Neural progenitor cell (in vitro differentiated cells): ENCODE data around the gene LIMK1. TPM values are rescaled to one million over a fixed set of nuclear protein-coding genes. Genes with fewer than 3 reads are reported as not detected.

Experiments
- DNase-seq: peaks from one replicate; pipeline ENCODE4 v3.0.0-alpha.2; 2016; ENCODE audit warnings: low spot score
- H2AFZ ChIP-seq: fragments of 200-600 bp; sonication (generic); replicated peaks from 2 replicates; pipeline ENCODE4 v1.6.1; 2016; ENCODE audit warnings: antibody characterized with exemption
- H3F3A ChIP-seq: fragments of 200-600 bp; sonication (generic); 2 replicates; pipeline ENCODE4 v1.6.1; 2016; ENCODE audit warnings: antibody characterized with exemption, low read depth
- H3K27ac ChIP-seq: fragments of 200-600 bp; sonication (generic); 2 replicates; pipeline ENCODE4 v1.5.1; 2016; ENCODE audit warnings: mild to moderate bottlenecking
- H3K27me3 ChIP-seq: fragments of 200-600 bp; sonication (generic); 2 replicates; pipeline ENCODE4 v1.6.1; 2016; ENCODE audit warnings: mild to moderate bottlenecking, moderate library complexity
- H3K36me3 ChIP-seq: fragments of 200-600 bp; sonication (generic); 2 replicates; pipeline ENCODE4 v1.5.1; 2016
- H3K4me1 ChIP-seq: fragments of 200-600 bp; sonication (generic); 2 replicates; pipeline ENCODE4 v1.6.1; 2016; ENCODE audit warnings: mixed run types
- H3K4me2 ChIP-seq: fragments of 200-600 bp; sonication (generic); 2 replicates; pipeline ENCODE4 v1.6.1; 2016
- H3K4me3 ChIP-seq: fragments of 200-600 bp; sonication (generic); 2 replicates; pipeline ENCODE4 v1.5.1; 2016
- H3K79me2 ChIP-seq: fragments of 200-600 bp; sonication (generic); 2 replicates; pipeline ENCODE4 v1.6.1; 2016; ENCODE audit warnings: low read depth
- H3K9ac ChIP-seq: fragments of 200-600 bp; sonication (generic); 2 replicates; pipeline ENCODE4 v1.6.1; 2016
- H3K9me3 ChIP-seq: fragments of 200-600 bp; sonication (generic); 2 replicates; pipeline ENCODE4 v1.5.1; 2016; ENCODE audit warnings: low read depth
- H4K20me1 ChIP-seq: fragments of 200-600 bp; sonication (generic); 2 replicates; pipeline ENCODE4 v1.6.1; 2016; ENCODE audit warnings: low read depth
- H3K27ac Mint-ChIP-seq: 3 replicates; pipeline ENCODE4 v1.8.0; 2021; ENCODE audit warnings: mixed read lengths
- H3K27me3 Mint-ChIP-seq: 2 replicates; pipeline ENCODE4 v1.8.0; 2022; ENCODE audit warnings: low read depth, mild to moderate bottlenecking, inconsistent platforms, moderate library complexity, mixed read lengths; ENCODE audit not compliant: insufficient read depth
- H3K36me3 Mint-ChIP-seq: 3 replicates; pipeline ENCODE4 v1.8.0; 2021; ENCODE audit warnings: mixed read lengths
- H3K4me1 Mint-ChIP-seq: 3 replicates; pipeline ENCODE4 v1.8.0; 2021; ENCODE audit warnings: mixed read lengths
- H3K4me3 Mint-ChIP-seq: 3 replicates; pipeline ENCODE4 v1.8.0; 2021; ENCODE audit warnings: mild to moderate bottlenecking, moderate library complexity, mixed read lengths
- H3K9me3 Mint-ChIP-seq: 3 replicates; pipeline ENCODE4 v1.8.0; 2020; ENCODE audit warnings: mixed read lengths
- EZH2 ChIP-seq: fragments of 200-600 bp; sonication (generic); IDR thresholded peaks from 2 replicates; pipeline ENCODE4 v1.6.1; 2017; ENCODE audit warnings: antibody characterized with exemption, mild to moderate bottlenecking, moderate library complexity
- EZH2phosphoT487 ChIP-seq: fragments of 200-600 bp; sonication (generic); IDR thresholded peaks from 2 replicates; pipeline ENCODE4 v1.6.1; 2017; ENCODE audit warnings: antibody characterized with exemption
- total RNA-seq: library from RNA; depleted of rRNA; stranded (reverse); fragments of >200 nt; gene quantifications from 2 replicates; pipeline ENCODE4 v1.2.3, GENCODE V29; 2015; ENCODE audit warnings: low replicate concordance
- TF ChIP-seq, protein P1 (sequence below): fragments of 200-600 bp; sonication (generic); IDR thresholded peaks from 2 replicates; pipeline ENCODE4 v1.5.1; 2017; ENCODE audit warnings: antibody characterized with exemption, mild to moderate bottlenecking

Gene LIMK1
- total RNA-seq, 1 donor from 2014 or later = 29.9 TPM

- no peaks in the 10 kb centered on the region for H3K9me3 ChIP-seq
- H3K9ac ChIP-seq = no peak overlapping the region
- Mint-ChIP-seq H3K9me3 (peaks cover 8% of the 10 kb centered on the region), H3K36me3 (peaks cover 23% of the 10 kb centered on the region), H3K27me3 (peaks cover 2% of the 10 kb centered on the region), H3K27ac (no peak overlapping the region), H3K4me1 (peaks cover 8% of the 10 kb centered on the region), H3K4me3 (no peak overlapping the region)
- H3K27ac ChIP-seq = no peak overlapping the region
- TF ChIP-seq EZH2phosphoT487 = no peak
- TF ChIP-seq EZH2 = no peak
- TF ChIP-seq, protein P1, sequence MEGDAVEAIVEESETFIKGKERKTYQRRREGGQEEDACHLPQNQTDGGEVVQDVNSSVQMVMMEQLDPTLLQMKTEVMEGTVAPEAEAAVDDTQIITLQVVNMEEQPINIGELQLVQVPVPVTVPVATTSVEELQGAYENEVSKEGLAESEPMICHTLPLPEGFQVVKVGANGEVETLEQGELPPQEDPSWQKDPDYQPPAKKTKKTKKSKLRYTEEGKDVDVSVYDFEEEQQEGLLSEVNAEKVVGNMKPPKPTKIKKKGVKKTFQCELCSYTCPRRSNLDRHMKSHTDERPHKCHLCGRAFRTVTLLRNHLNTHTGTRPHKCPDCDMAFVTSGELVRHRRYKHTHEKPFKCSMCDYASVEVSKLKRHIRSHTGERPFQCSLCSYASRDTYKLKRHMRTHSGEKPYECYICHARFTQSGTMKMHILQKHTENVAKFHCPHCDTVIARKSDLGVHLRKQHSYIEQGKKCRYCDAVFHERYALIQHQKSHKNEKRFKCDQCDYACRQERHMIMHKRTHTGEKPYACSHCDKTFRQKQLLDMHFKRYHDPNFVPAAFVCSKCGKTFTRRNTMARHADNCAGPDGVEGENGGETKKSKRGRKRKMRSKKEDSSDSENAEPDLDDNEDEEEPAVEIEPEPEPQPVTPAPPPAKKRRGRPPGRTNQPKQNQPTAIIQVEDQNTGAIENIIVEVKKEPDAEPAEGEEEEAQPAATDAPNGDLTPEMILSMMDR = no peak
- H3K4me3 ChIP-seq = no peak overlapping the region
- H3K4me2 ChIP-seq = no peak overlapping the region
- no peak for DNase-seq
- H3F3A ChIP-seq = no peaks in the 10 kb centered on the region
- peaks cover 15% of the 10 kb centered on the region for H4K20me1 ChIP-seq
- no peaks in the 10 kb centered on the region for H3K36me3 ChIP-seq
- peaks cover 7% of the 10 kb centered on the region for H3K79me2 ChIP-seq
- no peaks in the 10 kb centered on the region for H3K27me3 ChIP-seq
- peaks cover 11% of the 10 kb centered on the region for H3K4me1 ChIP-seq
- no peak overlapping the region for H2AFZ ChIP-seq
Observed at GRCh38 chr7:74099031-74099430, 15.4 kb downstream of the LIMK1 start.

DNA sequence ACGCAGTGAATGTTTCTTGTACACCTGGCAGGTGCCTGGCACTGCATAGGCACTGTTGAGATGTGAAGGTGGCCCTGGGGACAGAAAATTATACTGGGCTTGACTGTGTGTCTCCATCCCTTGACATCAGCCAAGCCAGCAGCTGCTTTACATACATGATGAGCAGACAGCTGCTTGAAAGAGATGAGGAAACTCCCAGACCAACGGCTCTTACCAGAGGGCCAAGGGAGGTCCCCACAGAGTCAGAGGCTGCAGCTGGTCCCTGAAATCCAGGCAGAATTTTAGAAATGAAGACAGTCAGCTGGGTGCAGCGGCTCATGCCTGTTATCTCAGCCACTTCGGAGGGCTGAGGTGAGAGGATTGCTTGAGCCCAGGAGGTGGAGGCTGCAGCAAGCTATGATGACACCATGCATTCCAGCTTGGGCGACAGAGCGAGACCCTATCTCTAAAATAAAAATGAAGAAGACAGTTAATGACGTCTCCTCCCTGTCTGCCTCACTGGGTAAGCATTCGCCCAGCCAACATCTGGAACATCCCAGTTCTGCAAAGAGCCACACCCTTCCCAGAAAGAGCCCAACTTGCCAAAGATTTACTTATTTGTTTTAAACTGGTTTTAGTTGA, 17.6 kb downstream of the LIMK1 start:
- no peaks in the 10 kb centered on the region for H3K79me2 ChIP-seq
- Mint-ChIP-seq H3K9me3 (peaks cover 8% of the 10 kb centered on the region), H3K27ac (no peak overlapping the region), H3K4me1 (no peaks in the 10 kb centered on the region), H3K27me3 (peaks cover 4% of the 10 kb centered on the region), H3K36me3 (peaks cover 28% of the 10 kb centered on the region), H3K4me3 (no peak overlapping the region)
- no peak overlapping the region for H2AFZ ChIP-seq
- H3F3A ChIP-seq = no peaks in the 10 kb centered on the region
- H3K9ac ChIP-seq = no peak overlapping the region
- H4K20me1 ChIP-seq = no peaks in the 10 kb centered on the region
- no peaks in the 10 kb centered on the region for H3K36me3 ChIP-seq
- H3K4me3 ChIP-seq = no peak overlapping the region
- H3K27ac ChIP-seq = no peak overlapping the region
- H3K4me2 ChIP-seq = no peak overlapping the region
- no peaks in the 10 kb centered on the region for H3K4me1 ChIP-seq
- H3K27me3 ChIP-seq = no peaks in the 10 kb centered on the region
- H3K9me3 ChIP-seq = no peaks in the 10 kb centered on the region
- DNase-seq = no peak
- TF ChIP-seq, protein P1 = no peak
- no peak for TF ChIP-seq EZH2
- TF ChIP-seq EZH2phosphoT487 = no peak

- no peak overlapping the region for H3K4me2 ChIP-seq
- H4K20me1 ChIP-seq = no peaks in the 10 kb centered on the region
- no peaks in the 10 kb centered on the region for H3K9me3 Mint-ChIP-seq
- H3K36me3 ChIP-seq = no peaks in the 10 kb centered on the region
- H3K4me1 ChIP-seq = no peaks in the 10 kb centered on the region
- no peak overlapping the region for H3K27ac Mint-ChIP-seq
- H2AFZ ChIP-seq = no peak overlapping the region
- no peak overlapping the region for H3K27ac ChIP-seq
- TF ChIP-seq, protein P1 = no peak
- TF ChIP-seq EZH2 = no peak
- TF ChIP-seq EZH2phosphoT487 = no peak
- no peaks in the 10 kb centered on the region for H3K27me3 ChIP-seq
- H3K79me2 ChIP-seq = no peaks in the 10 kb centered on the region
- H3K36me3 Mint-ChIP-seq = peaks cover 17% of the 10 kb centered on the region
- H3K9me3 ChIP-seq = no peaks in the 10 kb centered on the region
- H3K27me3 Mint-ChIP-seq = peaks cover 4% of the 10 kb centered on the region
- no peak overlapping the region for H3K9ac ChIP-seq
- no peak overlapping the region for H3K4me3 Mint-ChIP-seq
- no peaks in the 10 kb centered on the region for H3F3A ChIP-seq
- H3K4me3 ChIP-seq = no peak overlapping the region
- DNase-seq = no peak
- no peaks in the 10 kb centered on the region for H3K4me1 Mint-ChIP-seq
Observed at GRCh38 chr7:74103219-74103772, 19.7 kb downstream of the LIMK1 start.
